Measurements from ENCODE around the gene UPK3A.
"Not testable (repeated sequence)": the region's sequence is repeated elsewhere in the genome, so short reads cannot be mapped to it uniquely, and the experiment has no call there.

The UPK3A gene

GRCh38 chr22:45310331-45310976 is 25.7 kb downstream of the UPK3A start:
- DNase-seq = no peak

DNA sequence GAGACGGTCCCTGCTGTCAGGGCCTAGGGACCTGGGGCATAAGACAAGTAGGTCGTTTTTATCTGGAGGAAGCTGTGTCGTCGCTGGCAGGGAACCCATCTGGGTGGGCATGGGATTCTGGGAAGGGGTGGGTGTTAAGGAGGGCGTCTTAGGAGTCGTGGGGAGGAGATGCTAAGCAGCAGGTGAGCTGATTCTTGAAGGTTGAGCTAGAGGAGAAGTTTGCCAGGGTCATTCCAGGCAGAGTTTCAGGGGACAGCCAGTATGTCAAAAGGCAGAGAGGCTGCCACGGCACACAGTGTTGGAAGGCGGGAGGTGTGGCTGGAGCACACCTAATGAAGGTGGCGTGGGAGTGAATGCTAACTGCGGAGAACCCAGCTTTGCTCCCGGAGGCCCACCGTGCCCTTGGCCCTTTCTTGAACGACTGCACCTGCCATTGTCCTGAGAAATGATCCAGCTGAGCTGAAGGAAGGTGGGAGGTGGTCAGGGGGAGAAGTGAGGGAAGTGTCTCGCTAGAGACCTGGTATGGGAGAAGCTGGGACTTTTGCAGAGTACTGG is 26.3 kb downstream of the UPK3A start:
- no peak for DNase-seq

DNA sequence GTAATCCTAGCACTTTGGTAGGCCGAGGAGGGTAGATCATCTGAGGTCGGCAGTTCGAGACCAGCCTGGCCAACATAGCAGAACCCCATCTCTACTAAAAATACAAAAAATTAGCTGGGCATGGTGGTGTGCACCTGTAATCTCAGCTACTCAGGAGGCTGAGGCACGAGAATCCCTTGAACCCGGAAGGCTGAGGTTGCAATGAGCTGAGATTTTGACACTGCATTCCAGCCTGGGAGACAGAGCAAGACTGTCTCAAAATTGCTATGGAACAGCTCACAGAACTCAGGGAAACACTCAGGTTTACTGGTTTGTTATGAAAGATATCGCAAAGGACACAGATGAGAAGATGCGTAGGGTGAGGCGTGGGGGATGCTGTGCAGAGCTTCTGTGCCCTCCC is 27.7 kb downstream of the UPK3A start:
- no peak for DNase-seq

DNA sequence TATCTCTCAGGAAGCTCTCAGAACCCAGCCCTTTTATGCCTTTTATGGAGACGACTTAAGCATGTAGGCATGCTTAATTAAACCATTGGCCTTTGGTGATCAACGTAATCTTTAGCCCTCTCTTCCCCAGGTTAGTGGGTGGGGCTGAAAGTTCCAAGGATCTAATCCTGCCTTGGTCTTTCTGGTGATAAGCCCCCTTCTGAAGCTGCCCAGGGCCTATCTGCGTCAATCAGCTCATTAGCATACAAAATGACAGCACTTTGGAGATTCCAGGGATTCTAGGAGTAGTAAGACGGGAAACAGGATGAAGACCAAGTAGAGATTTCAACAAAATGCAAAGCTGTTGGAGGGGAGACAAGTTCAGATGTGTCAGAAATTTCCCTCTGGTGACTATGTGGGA is 28.1 kb downstream of the UPK3A start:
- no peak for DNase-seq

DNA sequence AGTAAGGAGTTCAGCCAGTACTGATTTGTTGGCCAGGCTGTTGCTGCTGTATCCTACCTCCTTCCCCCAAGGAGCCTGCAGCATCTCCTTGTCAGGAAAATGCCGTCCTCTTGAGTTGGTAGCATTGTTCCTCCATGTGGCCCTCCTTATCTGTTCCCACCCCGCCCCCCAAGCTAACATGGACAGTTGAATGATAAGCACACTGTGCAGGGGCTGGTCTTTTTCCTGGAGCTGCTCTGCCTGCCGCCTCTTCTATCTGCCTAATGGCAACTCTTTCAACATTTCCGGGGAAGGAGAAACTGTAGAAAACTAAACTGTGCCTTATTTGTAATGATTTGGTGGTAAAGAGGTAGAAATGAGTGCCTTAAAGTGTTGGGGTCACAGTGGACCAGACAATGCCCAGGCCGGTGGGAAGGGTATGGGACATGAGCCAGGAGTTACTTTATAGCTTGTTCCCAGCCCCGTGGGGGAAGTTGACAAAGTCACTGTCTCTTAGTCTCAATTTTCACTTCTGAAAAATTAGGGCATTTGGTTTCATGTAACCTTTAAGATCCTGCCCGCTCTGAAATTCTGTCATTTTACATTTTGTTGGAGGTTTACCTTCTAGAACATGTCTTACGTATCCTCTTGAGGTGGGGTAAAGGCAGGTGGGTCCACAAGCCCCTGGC is 29.4 kb downstream of the UPK3A start:
- no peak for DNase-seq

- DNase-seq = no peak
Measured at GRCh38 chr22:45314786-45315185, 30.0 kb downstream of the UPK3A start.

DNA sequence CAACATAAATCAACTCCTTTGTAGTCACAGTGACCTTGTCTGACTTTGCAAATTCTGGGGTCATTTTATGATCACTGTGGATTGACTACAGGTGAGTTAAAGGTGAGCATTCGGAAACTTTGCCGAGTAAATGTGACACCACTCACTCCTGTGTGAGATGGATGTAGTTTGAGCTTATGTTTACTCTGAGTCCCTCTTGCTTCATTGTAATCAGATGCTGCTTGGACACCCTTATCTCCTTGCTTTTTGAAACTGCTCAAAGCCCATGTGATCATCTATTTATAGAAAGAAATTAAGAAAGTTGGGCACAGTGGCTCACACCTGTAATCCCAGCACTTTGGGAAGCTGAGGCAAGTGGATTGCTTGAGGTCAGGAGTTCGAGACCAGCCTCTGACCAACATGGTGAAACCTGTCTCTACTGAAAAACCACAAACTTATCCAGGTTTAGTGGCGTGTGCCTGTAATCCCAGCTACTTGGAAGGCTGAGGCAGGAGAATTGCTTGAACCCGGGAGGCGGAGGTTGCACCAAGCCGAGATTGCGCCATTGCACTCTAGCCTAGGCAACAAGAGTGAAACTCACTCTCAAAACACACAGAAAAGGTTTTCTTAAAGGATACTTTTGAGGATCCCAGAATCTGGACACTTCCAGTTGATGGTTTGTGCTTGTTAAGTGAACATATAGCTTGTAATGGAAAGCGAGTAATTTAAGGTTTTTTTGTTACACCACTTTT is 32.2 kb downstream of the UPK3A start:
- no peak for DNase-seq

- no peak for DNase-seq
Measured at GRCh38 chr22:45317551-45318167, 32.9 kb downstream of the UPK3A start.

- DNase-seq = peak; percentile 70
Measured at GRCh38 chr22:45318168-45318557, 33.4 kb downstream of the UPK3A start.

- no peak for DNase-seq
Measured at GRCh38 chr22:45318558-45319323, 34.0 kb downstream of the UPK3A start.

GRCh38 chr22:45319324-45319685 is 34.6 kb downstream of the UPK3A start:
- no peak for DNase-seq

- no peak for DNase-seq
Measured at GRCh38 chr22:45320357-45320976, 35.7 kb downstream of the UPK3A start.

DNA sequence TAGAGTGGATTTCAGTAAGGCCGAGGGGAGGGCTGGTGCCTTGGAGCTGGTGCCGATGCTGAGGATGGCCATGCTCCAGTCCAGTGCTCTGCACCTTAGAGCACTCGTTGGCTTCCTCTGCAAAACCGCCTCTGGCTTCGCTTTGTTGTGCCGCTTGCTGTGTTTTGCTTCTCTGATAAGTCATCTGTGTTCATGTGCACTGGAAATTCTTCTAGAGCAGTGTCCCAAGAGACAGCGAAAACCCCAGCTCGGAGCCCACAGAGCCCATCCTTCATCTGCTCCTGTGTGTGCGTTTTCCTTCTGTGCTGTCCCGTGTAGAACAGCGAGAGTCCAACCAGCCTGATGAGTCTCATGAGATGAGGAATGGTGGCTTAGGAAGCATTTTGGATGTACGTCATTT is 37.1 kb downstream of the UPK3A start:
- no peak for DNase-seq

- DNase-seq = no peak
Measured at GRCh38 chr22:45322873-45323525, 38.2 kb downstream of the UPK3A start.

- DNase-seq = no peak
Measured at GRCh38 chr22:45323695-45324094, 38.9 kb downstream of the UPK3A start.

GRCh38 chr22:45324311-45324711 is 39.6 kb downstream of the UPK3A start:
- DNase-seq = no peak

DNA sequence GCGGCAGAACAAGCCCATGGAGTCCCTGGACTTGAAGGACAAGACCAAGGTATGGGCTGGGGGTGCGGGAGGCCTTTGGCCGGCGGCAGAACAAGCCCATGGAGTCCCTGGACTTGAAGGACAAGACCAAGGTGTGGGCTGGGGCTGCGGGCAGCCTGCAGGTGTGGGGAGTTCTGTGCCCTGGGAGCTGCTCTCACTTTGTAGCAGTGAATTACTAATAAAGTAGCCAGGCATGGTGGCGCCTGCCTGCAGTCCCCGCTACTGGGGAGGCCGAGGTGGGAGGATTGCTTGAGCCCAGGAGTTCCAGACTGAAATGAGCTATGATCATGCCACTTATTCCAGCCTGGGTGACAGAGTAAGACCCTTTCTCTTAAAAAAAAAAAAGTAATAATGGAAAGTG is 43.5 kb downstream of the UPK3A start:
- not testable (repeated sequence) for DNase-seq

- DNase-seq = no peak
Measured at GRCh38 chr22:45328822-45329529, 44.2 kb downstream of the UPK3A start.

- DNase-seq = peak; percentile 14
Measured at GRCh38 chr22:45329530-45329936, 44.8 kb downstream of the UPK3A start.

DNA sequence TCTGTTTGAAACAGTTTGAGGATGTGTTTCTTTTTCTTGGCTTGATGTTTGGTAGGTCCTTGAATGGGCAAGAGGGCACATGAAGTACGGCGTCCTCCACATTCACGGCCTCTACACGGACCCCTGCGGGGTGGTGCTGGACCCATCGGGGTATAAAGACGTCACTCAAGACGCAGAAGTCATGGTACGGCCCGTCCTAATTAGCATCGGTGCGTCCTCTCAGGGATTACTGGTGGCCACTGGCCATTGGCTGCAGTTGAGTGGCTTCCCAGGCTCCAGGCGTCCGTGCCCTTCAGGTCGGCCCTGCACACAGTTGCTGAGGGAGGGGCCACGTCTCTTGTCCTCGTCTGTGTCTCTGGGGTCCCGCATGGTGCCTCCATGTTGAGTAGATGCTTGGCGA is 45.8 kb downstream of the UPK3A start:
- no peak for DNase-seq

DNA sequence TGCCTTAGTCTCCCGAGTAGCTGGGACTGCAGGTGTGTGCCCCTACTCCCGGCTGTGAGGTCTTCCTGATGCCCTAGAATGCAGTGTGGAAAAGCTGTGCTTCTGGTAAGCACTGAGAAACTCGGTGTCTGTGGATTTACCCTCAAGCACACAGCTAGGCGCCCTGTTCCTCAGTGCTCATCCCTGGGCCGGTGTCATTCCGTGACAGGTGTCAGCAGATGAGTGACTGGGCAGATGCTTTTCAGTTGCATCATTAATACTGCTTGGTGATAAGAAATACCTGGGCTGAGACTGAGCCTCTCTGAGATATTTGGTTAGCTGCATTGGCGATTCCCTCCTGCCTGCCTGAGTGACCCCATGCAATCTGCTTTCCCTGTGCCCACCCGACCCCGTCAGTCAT is 46.7 kb downstream of the UPK3A start:
- no peak for DNase-seq
